ENCODE measurements around the gene KITLG. TPM values are rescaled to one million over a fixed set of nuclear protein-coding genes. Genes with fewer than 3 reads are reported as not detected.
"Not testable (repeated sequence)": the region's sequence is repeated elsewhere in the genome, so short reads cannot be mapped to it uniquely, and the experiment has no call there.

The KITLG gene, protein sequence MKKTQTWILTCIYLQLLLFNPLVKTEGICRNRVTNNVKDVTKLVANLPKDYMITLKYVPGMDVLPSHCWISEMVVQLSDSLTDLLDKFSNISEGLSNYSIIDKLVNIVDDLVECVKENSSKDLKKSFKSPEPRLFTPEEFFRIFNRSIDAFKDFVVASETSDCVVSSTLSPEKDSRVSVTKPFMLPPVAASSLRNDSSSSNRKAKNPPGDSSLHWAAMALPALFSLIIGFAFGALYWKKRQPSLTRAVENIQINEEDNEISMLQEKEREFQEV
- polyA plus RNA-seq: not detected

GRCh38 chr12:88580051-88580871, at the start of gene KITLG:
Gene KITLG (minus strand): TSS chr12:88580471. CDS start chr12:88580278, 193 bp downstream.
- Mint-ChIP-seq H3K27me3 (peaks cover 11% of the 10 kb centered on the region), H3K9me3 (peaks cover 0 to 4% (median 3%) of the 10 kb centered on the region in 3 donors), H3K27ac (no peak within 1 kb of the TSS), H3K4me1 (peaks cover 0 to 7% (median 0%) of the 10 kb centered on the region in 3 donors), H3K36me3 (no peaks in the 10 kb centered on the region), H3K4me3 (no peak within 1 kb of the TSS)

DNA sequence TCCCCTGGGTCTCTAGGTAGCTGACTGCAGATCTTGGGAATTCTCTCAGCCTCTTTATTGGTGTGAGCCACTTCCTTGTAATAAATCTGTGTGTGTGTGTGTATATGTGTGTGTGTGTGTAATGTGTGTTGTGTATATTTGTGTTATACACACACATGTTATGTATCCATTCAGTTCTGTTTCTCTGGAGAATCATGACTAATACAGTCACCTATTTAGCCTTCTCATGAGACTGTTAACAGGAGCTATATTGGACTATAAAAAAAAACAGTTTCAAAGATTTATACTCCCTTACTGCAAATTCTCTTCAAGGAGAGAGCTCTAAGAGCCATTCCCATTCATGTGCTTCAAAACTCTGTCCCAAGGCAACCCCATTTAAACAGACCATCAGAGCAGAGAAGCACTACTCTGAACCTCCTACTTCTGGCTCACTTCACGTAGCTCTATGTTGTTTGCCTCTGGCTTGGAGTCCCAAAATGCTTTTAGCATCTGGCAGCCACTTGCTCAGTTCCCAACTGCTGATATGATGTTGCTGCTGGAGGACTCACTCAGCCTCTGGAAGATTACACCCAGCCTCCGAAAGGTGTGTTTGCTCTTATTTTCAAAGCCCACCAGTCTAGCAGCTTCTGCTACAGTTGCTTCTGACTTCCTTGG, 48.7 kb upstream of the KITLG start:
- no peaks in the 10 kb centered on the region for H3K4me1 Mint-ChIP-seq
- peaks cover 0 to 4% (median 0%) of the 10 kb centered on the region in 3 donors for H3K9me3 Mint-ChIP-seq
- no peaks in the 10 kb centered on the region for H3K36me3 Mint-ChIP-seq
- no peak overlapping the region for H3K4me3 Mint-ChIP-seq
- H3K27ac Mint-ChIP-seq: no peak overlapping the region
- no peaks in the 10 kb centered on the region for H3K27me3 Mint-ChIP-seq

DNA sequence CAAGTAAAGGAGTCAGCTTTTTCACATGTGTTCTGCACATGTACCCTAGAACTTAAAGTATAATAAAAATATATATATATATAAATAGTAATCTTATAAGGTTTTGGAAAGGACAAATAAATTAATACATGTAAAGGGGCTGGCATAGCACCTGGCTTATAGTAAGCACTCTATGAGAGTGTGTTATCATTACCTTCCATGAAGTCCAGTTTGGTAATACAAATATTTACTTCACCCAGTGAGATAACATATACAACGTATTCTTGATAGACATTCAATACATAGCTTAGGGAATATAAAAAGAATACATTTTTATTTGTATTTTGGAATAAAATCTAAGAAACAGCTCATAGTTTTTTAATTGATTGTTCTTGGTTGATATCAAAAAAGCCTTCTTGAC, 47.8 kb upstream of the KITLG start:
- H3K36me3 Mint-ChIP-seq, H3K4me3 Mint-ChIP-seq: not testable (repeated sequence)

DNA sequence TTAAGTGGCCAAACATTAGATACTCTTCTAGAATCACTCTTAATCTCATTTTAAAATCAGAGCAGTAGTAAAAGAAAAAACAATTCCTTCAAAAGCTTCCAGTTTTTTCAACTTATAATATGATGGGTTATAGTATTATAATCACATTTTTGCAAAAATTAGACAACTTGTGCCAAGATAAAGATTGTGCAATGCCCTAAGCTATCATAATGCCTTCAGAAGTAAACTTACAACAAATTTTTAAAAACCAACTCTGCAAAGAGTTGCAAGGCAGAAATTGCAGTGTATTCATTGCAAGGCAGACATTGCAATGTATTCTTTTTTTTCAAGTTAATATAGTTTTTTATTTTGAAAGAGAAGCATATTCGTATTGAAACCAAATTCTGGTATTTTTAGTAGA, 47.2 kb upstream of the KITLG start:
- H3K36me3 Mint-ChIP-seq: no peaks in the 10 kb centered on the region
- H3K27me3 Mint-ChIP-seq: no peaks in the 10 kb centered on the region
- H3K27ac Mint-ChIP-seq: no peak overlapping the region
- peaks cover 0 to 4% (median 0%) of the 10 kb centered on the region in 3 donors for H3K9me3 Mint-ChIP-seq
- no peak overlapping the region for H3K4me3 Mint-ChIP-seq
- no peaks in the 10 kb centered on the region for H3K4me1 Mint-ChIP-seq

More for the DNA sequence above, 47.8 kb upstream of the KITLG start:
- not testable (repeated sequence) for H3K4me1 Mint-ChIP-seq, H3K27ac Mint-ChIP-seq, H3K9me3 Mint-ChIP-seq, H3K27me3 Mint-ChIP-seq

DNA sequence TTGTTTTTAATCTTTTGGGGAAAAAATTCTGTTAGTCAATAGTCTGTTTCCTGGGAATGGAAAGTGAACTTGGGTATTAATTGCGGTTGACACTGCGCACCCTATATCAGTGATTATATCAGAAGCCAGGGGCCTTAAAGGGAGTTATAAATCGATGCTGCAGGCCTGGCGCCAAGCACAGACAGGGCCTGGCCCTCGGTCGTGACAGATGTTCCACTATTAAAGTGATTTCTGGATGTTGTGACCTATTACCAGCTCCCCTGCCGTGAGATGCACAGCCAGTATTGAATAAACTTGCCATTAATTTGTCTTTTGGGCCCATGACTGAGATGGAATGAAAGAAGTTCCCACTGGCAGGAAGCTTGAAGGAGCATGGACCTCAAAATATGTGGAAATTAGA, 45.1 kb upstream of the KITLG start:
- Mint-ChIP-seq H3K27ac (no peak overlapping the region), H3K4me1 (no peaks in the 10 kb centered on the region), H3K36me3 (no peaks in the 10 kb centered on the region), H3K4me3 (no peak overlapping the region), H3K9me3 (peaks cover 0 to 4% (median 0%) of the 10 kb centered on the region in 3 donors), H3K27me3 (no peaks in the 10 kb centered on the region)

GRCh38 chr12:88624911-88625310, 44.6 kb upstream of the KITLG start:
- Mint-ChIP-seq H3K4me1 (no peaks in the 10 kb centered on the region), H3K36me3 (no peaks in the 10 kb centered on the region), H3K9me3 (peaks cover 0 to 4% (median 0%) of the 10 kb centered on the region in 3 donors), H3K4me3 (no peak overlapping the region), H3K27ac (no peak overlapping the region), H3K27me3 (no peaks in the 10 kb centered on the region)

DNA sequence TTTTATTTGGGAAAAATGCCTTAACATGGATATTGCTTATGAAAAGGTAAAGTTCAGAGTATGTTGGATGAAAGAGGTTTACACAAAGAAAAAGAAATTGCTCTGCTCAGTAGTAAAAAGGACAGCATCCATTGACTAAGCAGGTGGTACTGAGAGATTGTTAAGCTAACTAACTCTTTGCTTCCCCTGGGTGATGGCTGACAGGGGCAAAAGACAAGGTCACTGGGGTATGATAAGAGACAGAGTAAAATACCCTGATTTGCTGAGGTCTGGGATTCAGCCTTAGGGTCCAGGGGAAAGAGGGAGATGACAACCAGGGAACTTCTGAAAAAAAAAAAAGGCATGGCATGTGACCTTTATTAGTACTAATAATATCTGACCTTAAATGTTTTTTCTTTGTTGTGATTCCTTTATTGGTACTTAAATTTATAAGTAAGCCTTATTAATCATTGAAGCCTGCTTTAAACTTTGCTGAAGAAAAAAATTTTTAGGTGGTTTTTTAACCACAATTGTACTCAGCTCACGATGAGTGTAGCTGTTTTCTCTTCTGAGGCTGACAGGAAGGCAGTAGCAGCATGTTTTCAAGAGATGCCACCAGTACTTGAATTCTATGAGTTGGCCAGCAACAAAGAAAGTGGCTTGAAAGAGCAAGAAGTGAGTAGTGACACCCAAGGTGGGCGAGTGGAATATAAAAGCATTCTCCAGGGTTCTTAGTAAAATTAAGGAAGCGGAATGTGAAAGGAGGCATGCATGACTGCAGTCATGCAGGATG, 43.7 kb upstream of the KITLG start:
- Mint-ChIP-seq H3K4me1 (no peaks in the 10 kb centered on the region), H3K4me3 (no peak overlapping the region), H3K27me3 (no peaks in the 10 kb centered on the region), H3K36me3 (no peaks in the 10 kb centered on the region), H3K9me3 (peaks cover 0 to 4% (median 0%) of the 10 kb centered on the region in 3 donors), H3K27ac (no peak overlapping the region)

DNA sequence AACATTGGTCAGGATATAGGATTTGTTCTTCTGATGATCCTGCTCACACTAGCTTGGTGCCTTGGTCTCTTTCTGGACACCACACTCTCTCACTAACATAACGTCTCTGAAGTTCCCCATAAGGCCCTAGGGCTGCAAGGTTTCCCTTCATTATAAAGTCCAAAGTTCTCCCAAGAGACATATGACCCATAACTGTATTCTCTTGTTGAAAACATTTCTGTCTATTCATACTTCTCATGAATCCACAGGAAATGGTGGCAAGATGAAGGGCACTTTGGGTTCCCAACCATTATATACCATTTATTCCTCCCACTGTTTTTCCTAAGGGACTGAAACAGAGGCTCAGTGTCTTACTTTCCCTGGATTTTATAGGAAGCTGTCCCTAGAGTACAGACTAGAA, 37.1 kb upstream of the KITLG start:
- no peaks in the 10 kb centered on the region for H3K36me3 Mint-ChIP-seq

GRCh38 chr12:88615490-88615889, 35.2 kb upstream of the KITLG start:
- Mint-ChIP-seq H3K9me3 (peaks cover 0 to 6% (median 4%) of the 10 kb centered on the region in 3 donors), H3K4me3 (no peak overlapping the region), H3K27ac (no peak overlapping the region), H3K36me3 (no peaks in the 10 kb centered on the region), H3K27me3 (peaks cover 1% of the 10 kb centered on the region), H3K4me1 (no peaks in the 10 kb centered on the region)

More for the DNA sequence above, 37.1 kb upstream of the KITLG start:
- Mint-ChIP-seq H3K27ac (no peak overlapping the region), H3K9me3 (peaks cover 0 to 6% (median 0%) of the 10 kb centered on the region in 3 donors), H3K4me1 (no peaks in the 10 kb centered on the region), H3K4me3 (no peak overlapping the region), H3K27me3 (peaks cover 1% of the 10 kb centered on the region)

- Mint-ChIP-seq H3K9me3 (peaks cover 4 to 13% (median 6%) of the 10 kb centered on the region in 3 donors), H3K4me3 (no peak overlapping the region), H3K27ac (no peak overlapping the region)
These were observed 24.4 kb upstream of the KITLG start for GRCh38 chr12:88604646-88605045.

DNA sequence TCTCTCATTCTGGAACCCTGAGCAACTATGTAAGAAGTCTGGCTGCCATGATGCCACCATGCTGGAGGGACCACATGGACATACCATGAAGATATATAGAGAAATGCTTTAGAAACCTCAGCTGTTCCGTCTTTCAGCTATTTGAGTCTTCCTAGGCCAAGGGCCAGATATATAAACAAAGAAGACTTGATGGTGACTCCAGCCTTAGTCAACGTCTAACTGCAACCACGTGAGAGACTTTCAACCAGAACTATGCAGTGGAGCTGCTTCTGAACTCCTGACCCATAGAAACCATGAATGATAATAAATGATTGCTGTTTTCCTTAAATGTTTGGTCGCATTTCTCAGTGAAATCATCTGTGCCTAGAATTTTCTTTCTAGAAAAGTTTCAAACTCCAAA, 20.0 kb upstream of the KITLG start:
- Mint-ChIP-seq H3K27ac (no peak overlapping the region), H3K27me3 (no peaks in the 10 kb centered on the region)

More at GRCh38 chr12:88604646-88605045, 24.4 kb upstream of the KITLG start:
- Mint-ChIP-seq H3K27me3 (no peaks in the 10 kb centered on the region), H3K36me3 (peaks cover 3% of the 10 kb centered on the region), H3K4me1 (peaks cover 0 to 3% (median 0%) of the 10 kb centered on the region in 3 donors)

DNA sequence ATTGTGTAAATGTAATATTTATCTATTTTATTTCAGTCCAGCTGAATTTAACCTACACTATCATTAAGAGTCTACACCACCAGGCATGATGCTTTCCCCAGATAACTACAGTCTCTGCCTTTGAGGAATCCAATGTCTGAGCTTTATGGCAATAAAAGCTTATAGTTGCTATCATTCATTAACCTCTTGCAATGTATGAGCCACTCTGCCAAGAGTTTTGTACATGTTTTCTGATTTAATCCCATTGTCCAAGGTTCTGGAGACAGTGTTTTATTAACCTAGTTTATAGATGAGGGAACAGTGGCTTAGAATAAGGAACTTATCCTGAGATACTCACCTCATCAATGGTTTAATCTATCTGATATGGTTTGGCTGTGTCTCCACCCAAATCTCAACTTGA, 17.1 kb upstream of the KITLG start:
- no peaks in the 10 kb centered on the region for H3K4me1 Mint-ChIP-seq
- no peaks in the 10 kb centered on the region for H3K36me3 Mint-ChIP-seq
- no peak overlapping the region for H3K27ac Mint-ChIP-seq
- no peak overlapping the region for H3K4me3 Mint-ChIP-seq
- no peaks in the 10 kb centered on the region for H3K27me3 Mint-ChIP-seq
- H3K9me3 Mint-ChIP-seq: peaks cover 4 to 5% (median 4%) of the 10 kb centered on the region in 3 donors

More for the DNA sequence above, 20.0 kb upstream of the KITLG start:
- H3K9me3 Mint-ChIP-seq: peaks cover 0 to 4% (median 4%) of the 10 kb centered on the region in 3 donors
- H3K36me3 Mint-ChIP-seq: no peaks in the 10 kb centered on the region
- H3K4me3 Mint-ChIP-seq: no peak overlapping the region
- no peaks in the 10 kb centered on the region for H3K4me1 Mint-ChIP-seq

GRCh38 chr12:88595697-88596096, 15.4 kb upstream of the KITLG start:
- Mint-ChIP-seq H3K27me3 (no peaks in the 10 kb centered on the region), H3K9me3 (peaks cover 4 to 9% (median 5%) of the 10 kb centered on the region in 3 donors), H3K4me1 (no peaks in the 10 kb centered on the region), H3K4me3 (no peak overlapping the region), H3K36me3 (no peaks in the 10 kb centered on the region), H3K27ac (no peak overlapping the region)

DNA sequence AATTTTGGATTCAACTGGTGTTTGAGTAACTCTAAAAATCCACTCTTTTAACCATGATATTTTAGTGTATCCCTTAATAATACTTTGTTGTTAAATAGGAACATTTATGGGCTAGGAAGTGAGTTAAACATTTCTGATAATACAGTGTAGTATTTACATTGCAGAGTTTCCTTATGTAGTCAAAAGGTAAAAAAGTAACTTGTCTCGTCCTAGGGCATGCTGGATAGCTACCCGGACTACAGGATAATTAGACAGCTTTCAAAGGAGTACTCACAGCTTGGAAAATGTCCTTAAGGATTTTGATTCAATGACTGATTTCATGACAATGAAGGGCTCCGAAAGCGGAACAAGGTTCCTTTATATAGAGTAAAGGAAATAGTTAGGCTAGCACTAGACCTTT, 14.5 kb upstream of the KITLG start:
- Mint-ChIP-seq H3K4me3 (no peak overlapping the region), H3K27me3 (no peaks in the 10 kb centered on the region), H3K9me3 (peaks cover 0 to 5% (median 5%) of the 10 kb centered on the region in 3 donors), H3K36me3 (no peaks in the 10 kb centered on the region), H3K4me1 (no peaks in the 10 kb centered on the region), H3K27ac (no peak overlapping the region)
